ENCODE measurements around the gene AP2A2. TPM values are rescaled to one million over a fixed set of nuclear protein-coding genes. Genes with fewer than 3 reads are reported as not detected.

The AP2A2 gene
- total RNA-seq, 1 experiment from 2014 or later: 29.6 TPM

- CTCF ChIA-PET: no interaction called here
These were observed 123.4 kb downstream of the AP2A2 start for GRCh38 chr11:1049071-1049405.

GRCh38 chr11:1049431-1049891 is 123.8 kb downstream of the AP2A2 start:
- Histone ChIP-seq H3F3A (ENCODE audit: low read length, unreplicated experiment) (no peaks in the 10 kb centered on the region), H3K36me3 (ENCODE audit: low read depth, low read length) (no peaks in the 10 kb centered on the region), H3K9ac (ENCODE audit: low read length) (no peak overlapping the region), H4K20me1 (ENCODE audit: low read length) (no peaks in the 10 kb centered on the region), H3K4me1 (ENCODE audit: insufficient read depth, low read length) (peaks cover 27% of the 10 kb centered on the region), H3K9me3 (ENCODE audit: low read length) (no peaks in the 10 kb centered on the region), H3K27me3 (ENCODE audit: low read length) (no peaks in the 10 kb centered on the region), H3K9me2 (replicated peaks; ENCODE audit: low read length) (no peaks in the 10 kb centered on the region), H3K4me3 (ENCODE audit: low read length) (no peak overlapping the region), H2AFZ (ENCODE audit: low read length) (no peak overlapping the region), H3K4me2 (ENCODE audit: low read length) (no peak overlapping the region), H3K27ac (ENCODE audit: low read length) (no peak overlapping the region), H3K79me2 (ENCODE audit: low read length) (no peaks in the 10 kb centered on the region)
- CTCF ChIA-PET: no interaction called here
- TF ChIP-seq CTCF (conservative IDR thresholded peaks at IDR 0.05; ENCODE audit: low read depth, low read length) (no peak), EZH2 (IDR thresholded peaks at IDR 0.05; ENCODE audit: low read length, unreplicated experiment) (no peak), EZH2phosphoT487 (IDR thresholded peaks at IDR 0.05; ENCODE audit: borderline replicate concordance, low read length) (no peak)
- DNase-seq (no peak), ATAC-seq (no peak)
- POLR2A ChIA-PET (ENCODE audit: unreplicated experiment): no interaction called here
- intact Hi-C loops (cut with micrococcal nuclease): no loop called here
- no TSS peak for BruUV-seq (replicated peaks)

More at GRCh38 chr11:1049071-1049405, 123.4 kb downstream of the AP2A2 start:
- H3K9ac ChIP-seq (ENCODE audit: low read length): no peak overlapping the region
- intact Hi-C loops (cut with micrococcal nuclease): no loop called here
- POLR2A ChIA-PET (ENCODE audit: unreplicated experiment): no interaction called here
- no peak for ATAC-seq
- no peaks in the 10 kb centered on the region for H3F3A ChIP-seq (ENCODE audit: low read length, unreplicated experiment)
- no peaks in the 10 kb centered on the region for H3K36me3 ChIP-seq (ENCODE audit: low read depth, low read length)
- no peaks in the 10 kb centered on the region for H3K9me2 ChIP-seq (replicated peaks; ENCODE audit: low read length)
- H2AFZ ChIP-seq (ENCODE audit: low read length): no peak overlapping the region
- H3K27me3 ChIP-seq (ENCODE audit: low read length): no peaks in the 10 kb centered on the region
- peaks cover 24% of the 10 kb centered on the region for H3K4me1 ChIP-seq (ENCODE audit: insufficient read depth, low read length)
- H3K27ac ChIP-seq (ENCODE audit: low read length): no peak overlapping the region
- DNase-seq: no peak
- H4K20me1 ChIP-seq (ENCODE audit: low read length): no peaks in the 10 kb centered on the region
- H3K4me3 ChIP-seq (ENCODE audit: low read length): no peak overlapping the region
- H3K79me2 ChIP-seq (ENCODE audit: low read length): no peaks in the 10 kb centered on the region
- H3K4me2 ChIP-seq (ENCODE audit: low read length): no peak overlapping the region
- H3K9me3 ChIP-seq (ENCODE audit: low read length): no peaks in the 10 kb centered on the region
- no TSS peak for BruUV-seq (replicated peaks)
- TF ChIP-seq EZH2phosphoT487 (IDR thresholded peaks at IDR 0.05; ENCODE audit: borderline replicate concordance, low read length) (no peak), CTCF (conservative IDR thresholded peaks at IDR 0.05; ENCODE audit: low read depth, low read length) (no peak), EZH2 (IDR thresholded peaks at IDR 0.05; ENCODE audit: low read length, unreplicated experiment) (no peak)

- H3K79me2 ChIP-seq (ENCODE audit: low read length): no peaks in the 10 kb centered on the region
- no TSS peak for BruUV-seq (replicated peaks)
These were observed 124.4 kb downstream of the AP2A2 start for GRCh38 chr11:1049911-1050580.

More at GRCh38 chr11:1049911-1050580, 124.4 kb downstream of the AP2A2 start:
- H3K4me1 ChIP-seq (ENCODE audit: insufficient read depth, low read length): peaks cover 33% of the 10 kb centered on the region
- no peak overlapping the region for H3K9ac ChIP-seq (ENCODE audit: low read length)
- intact Hi-C loops (cut with micrococcal nuclease): loop anchor here (5.0 kb wide), 1 partner anchor 208 kb away; the partner anchor contains the start of genes POLR2L and TSPAN4
- DNase-seq: no peak
- no peak overlapping the region for H3K27ac ChIP-seq (ENCODE audit: low read length)
- H2AFZ ChIP-seq (ENCODE audit: low read length): no peak overlapping the region
- H3K4me2 ChIP-seq (ENCODE audit: low read length): no peak overlapping the region
- no peaks in the 10 kb centered on the region for H3K36me3 ChIP-seq (ENCODE audit: low read depth, low read length)
- H3K27me3 ChIP-seq (ENCODE audit: low read length): no peaks in the 10 kb centered on the region
- H3F3A ChIP-seq (ENCODE audit: low read length, unreplicated experiment): no peaks in the 10 kb centered on the region
- TF ChIP-seq EZH2 (IDR thresholded peaks at IDR 0.05; ENCODE audit: low read length, unreplicated experiment): no peak
- TF ChIP-seq CTCF (conservative IDR thresholded peaks at IDR 0.05; ENCODE audit: low read depth, low read length): no peak
- no peak for TF ChIP-seq EZH2phosphoT487 (IDR thresholded peaks at IDR 0.05; ENCODE audit: borderline replicate concordance, low read length)
- H3K9me2 ChIP-seq (replicated peaks; ENCODE audit: low read length): no peaks in the 10 kb centered on the region
- no peak for ATAC-seq
- no peaks in the 10 kb centered on the region for H4K20me1 ChIP-seq (ENCODE audit: low read length)
- CTCF ChIA-PET: no interaction called here
- POLR2A ChIA-PET (ENCODE audit: unreplicated experiment): no interaction called here
- H3K4me3 ChIP-seq (ENCODE audit: low read length): no peak overlapping the region
- H3K9me3 ChIP-seq (ENCODE audit: low read length): no peaks in the 10 kb centered on the region

Data from PC-3 (cell line).